Body of pancreas (tissue), 4 donors: ENCODE results near the gene QKI.

Experiments used
- POLR2A ChIP-seq, 3 donors: fragments of 450-650 bp; IDR thresholded peaks; one replicate each; pipeline ENCODE4 v1.6.1; 2016; ENCODE audit warnings: antibody characterized with exemption in 3 of 3, mild to moderate bottlenecking in 2 of 3
- TF ChIP-seq, protein P1 (sequence below), 7 experiments: fragments of 450-650 bp in 4 of 7; fragments of 200-600 bp in 3 of 7; sonication (generic) in 3 of 7; IDR thresholded peaks; one replicate each; pipeline ENCODE4 v1.5.1; 2016 to 2019; ENCODE audit warnings: antibody characterized with exemption in 7 of 7

DNA sequence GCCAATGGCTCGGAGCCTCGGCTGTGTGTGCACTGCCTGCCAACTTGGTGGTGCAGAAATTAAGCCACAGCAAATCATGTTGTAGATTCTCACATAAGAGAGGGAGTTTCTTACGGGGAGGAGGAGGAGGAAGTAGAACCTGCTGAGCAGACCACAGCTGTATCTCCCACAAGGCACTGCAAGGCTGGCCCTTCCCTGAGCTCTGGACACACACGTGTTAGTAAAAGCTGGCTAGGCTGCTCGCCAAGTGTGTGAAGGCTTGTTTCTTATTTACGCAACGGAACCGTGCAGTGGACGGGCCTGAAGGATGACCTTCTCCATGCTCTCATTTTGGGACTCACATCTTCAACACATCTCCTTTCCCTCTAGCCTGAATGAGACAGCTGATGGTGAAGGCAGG lies 15.7 kb upstream of the QKI start:
- TF ChIP-seq POLR2A (IDR thresholded peaks at IDR 0.05): peak in 1 of 3 donors; percentile 17
- TF ChIP-seq, protein P1, sequence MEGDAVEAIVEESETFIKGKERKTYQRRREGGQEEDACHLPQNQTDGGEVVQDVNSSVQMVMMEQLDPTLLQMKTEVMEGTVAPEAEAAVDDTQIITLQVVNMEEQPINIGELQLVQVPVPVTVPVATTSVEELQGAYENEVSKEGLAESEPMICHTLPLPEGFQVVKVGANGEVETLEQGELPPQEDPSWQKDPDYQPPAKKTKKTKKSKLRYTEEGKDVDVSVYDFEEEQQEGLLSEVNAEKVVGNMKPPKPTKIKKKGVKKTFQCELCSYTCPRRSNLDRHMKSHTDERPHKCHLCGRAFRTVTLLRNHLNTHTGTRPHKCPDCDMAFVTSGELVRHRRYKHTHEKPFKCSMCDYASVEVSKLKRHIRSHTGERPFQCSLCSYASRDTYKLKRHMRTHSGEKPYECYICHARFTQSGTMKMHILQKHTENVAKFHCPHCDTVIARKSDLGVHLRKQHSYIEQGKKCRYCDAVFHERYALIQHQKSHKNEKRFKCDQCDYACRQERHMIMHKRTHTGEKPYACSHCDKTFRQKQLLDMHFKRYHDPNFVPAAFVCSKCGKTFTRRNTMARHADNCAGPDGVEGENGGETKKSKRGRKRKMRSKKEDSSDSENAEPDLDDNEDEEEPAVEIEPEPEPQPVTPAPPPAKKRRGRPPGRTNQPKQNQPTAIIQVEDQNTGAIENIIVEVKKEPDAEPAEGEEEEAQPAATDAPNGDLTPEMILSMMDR (IDR thresholded peaks at IDR 0.05): no peak
